ENCODE data around the gene MPND.

The MPND gene

GRCh38 chr19:4363571-4364304 is 20.4 kb downstream of the MPND start:
- ATAC-seq, result no peak
- TF ChIP-seq SNAI2 (CRISPR knock-in tag; IDR thresholded peaks at IDR 0.05) (no peak), TCF4 (CRISPR knock-in tag; IDR thresholded peaks at IDR 0.05; ENCODE audit: borderline replicate concordance) (no peak), POU6F1 (CRISPR knock-in tag; IDR thresholded peaks at IDR 0.05; ENCODE audit: borderline replicate concordance, low read depth) (no peak), TOX (CRISPR knock-in tag; IDR thresholded peaks at IDR 0.05; ENCODE audit: borderline replicate concordance) (no peak), ZNF565 (CRISPR knock-in tag; conservative IDR thresholded peaks at IDR 0.05; ENCODE audit: low read depth) (no peak), RARB (CRISPR knock-in tag; IDR thresholded peaks at IDR 0.05) (no peak), ZNF70 (CRISPR knock-in tag; IDR thresholded peaks at IDR 0.05) (no peak), ZNF8 (CRISPR knock-in tag; IDR thresholded peaks at IDR 0.05) (no peak), PATZ1 (CRISPR knock-in tag; IDR thresholded peaks at IDR 0.05; ENCODE audit: borderline replicate concordance) (no peak)

- no peak for ATAC-seq
- TF ChIP-seq ZNF8 (CRISPR knock-in tag; IDR thresholded peaks at IDR 0.05), result no peak
- no peak for TF ChIP-seq ARNTL (CRISPR knock-in tag; IDR thresholded peaks at IDR 0.05; ENCODE audit: borderline replicate concordance, low read depth)
- no peak for TF ChIP-seq BACH2 (CRISPR knock-in tag; IDR thresholded peaks at IDR 0.05; ENCODE audit: borderline replicate concordance)
- TF ChIP-seq CSRNP3 (CRISPR knock-in tag; IDR thresholded peaks at IDR 0.05), result no peak
- no peak for TF ChIP-seq CSDC2 (CRISPR knock-in tag; IDR thresholded peaks at IDR 0.05)
- no peak for TF ChIP-seq TSHZ2 (CRISPR knock-in tag; IDR thresholded peaks at IDR 0.05)
- TF ChIP-seq ZFP30 (CRISPR knock-in tag; IDR thresholded peaks at IDR 0.05), result no peak
- no peak for TF ChIP-seq CREB5 (CRISPR knock-in tag; IDR thresholded peaks at IDR 0.05; ENCODE audit: low read depth)
Observed at GRCh38 chr19:4365341-4365740, 22.0 kb downstream of the MPND start.

GRCh38 chr19:4365791-4366665 is 22.7 kb downstream of the MPND start:
- TF ChIP-seq ISL1 (CRISPR knock-in tag; IDR thresholded peaks at IDR 0.05), result no peak
- no peak for TF ChIP-seq GLIS3 (CRISPR knock-in tag; IDR thresholded peaks at IDR 0.05)
- no peak for TF ChIP-seq ZFP3 (CRISPR knock-in tag; IDR thresholded peaks at IDR 0.05)
- TF ChIP-seq ZFP30 (CRISPR knock-in tag; IDR thresholded peaks at IDR 0.05), result no peak
- no peak for ATAC-seq
